Measurements from ENCODE around the gene FGFR3.

Gene FGFR3

DNA sequence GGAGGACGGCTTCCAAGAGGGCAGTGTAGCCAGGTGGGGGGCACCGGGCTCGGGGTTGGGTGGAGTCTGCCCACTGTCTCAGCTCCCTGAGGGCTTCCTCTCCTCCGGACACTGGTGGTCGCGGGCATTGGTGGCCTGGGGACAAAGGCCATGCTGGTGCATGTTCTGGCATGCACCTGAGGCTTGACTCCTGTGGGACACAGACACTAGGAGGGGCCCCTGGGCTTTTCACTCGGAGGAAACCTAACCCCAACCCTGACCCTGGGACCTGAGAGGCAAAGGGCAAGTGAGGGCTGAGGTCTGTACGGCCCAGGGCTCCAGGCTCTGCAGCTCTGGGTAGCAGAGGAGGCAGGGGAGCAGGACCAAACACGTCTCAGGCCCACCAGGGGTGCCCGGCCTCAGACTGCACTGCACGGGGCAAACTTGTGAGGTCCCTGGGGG lies 22.3 kb upstream of the FGFR3 start:
- Histone ChIP-seq H4K20me1 (ENCODE audit: insufficient read depth) (no peaks in the 10 kb centered on the region), H3K36me3 (ENCODE audit: insufficient read depth) (no peaks in the 10 kb centered on the region), H3K27me3 (ENCODE audit: insufficient read depth, low read depth) (no peaks in the 10 kb centered on the region), H3K4me1 (ENCODE audit: low read depth, poor library complexity, severe bottlenecking) (peaks cover 4% of the 10 kb centered on the region), H3K4me3 (IDR thresholded peaks at IDR 0.05; ENCODE audit: insufficient read depth, low read depth, low read length) (no peak overlapping the region), H2AFZ (ENCODE audit: low read depth) (no peak overlapping the region), H3K27ac (no peak overlapping the region), H3K79me2 (ENCODE audit: insufficient read depth, low read depth) (no peaks in the 10 kb centered on the region), H3K9ac (no peak overlapping the region), H3K4me2 (no peak overlapping the region)
- TF ChIP-seq, protein P1, sequence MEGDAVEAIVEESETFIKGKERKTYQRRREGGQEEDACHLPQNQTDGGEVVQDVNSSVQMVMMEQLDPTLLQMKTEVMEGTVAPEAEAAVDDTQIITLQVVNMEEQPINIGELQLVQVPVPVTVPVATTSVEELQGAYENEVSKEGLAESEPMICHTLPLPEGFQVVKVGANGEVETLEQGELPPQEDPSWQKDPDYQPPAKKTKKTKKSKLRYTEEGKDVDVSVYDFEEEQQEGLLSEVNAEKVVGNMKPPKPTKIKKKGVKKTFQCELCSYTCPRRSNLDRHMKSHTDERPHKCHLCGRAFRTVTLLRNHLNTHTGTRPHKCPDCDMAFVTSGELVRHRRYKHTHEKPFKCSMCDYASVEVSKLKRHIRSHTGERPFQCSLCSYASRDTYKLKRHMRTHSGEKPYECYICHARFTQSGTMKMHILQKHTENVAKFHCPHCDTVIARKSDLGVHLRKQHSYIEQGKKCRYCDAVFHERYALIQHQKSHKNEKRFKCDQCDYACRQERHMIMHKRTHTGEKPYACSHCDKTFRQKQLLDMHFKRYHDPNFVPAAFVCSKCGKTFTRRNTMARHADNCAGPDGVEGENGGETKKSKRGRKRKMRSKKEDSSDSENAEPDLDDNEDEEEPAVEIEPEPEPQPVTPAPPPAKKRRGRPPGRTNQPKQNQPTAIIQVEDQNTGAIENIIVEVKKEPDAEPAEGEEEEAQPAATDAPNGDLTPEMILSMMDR (conservative IDR thresholded peaks at IDR 0.05; ENCODE audit: low read depth, low read length) = no peak

GRCh38 chr4:1771555-1772305 lies 21.4 kb upstream of the FGFR3 start:
- Histone ChIP-seq H3K9ac (no peak overlapping the region), H3K27me3 (ENCODE audit: insufficient read depth, low read depth) (no peaks in the 10 kb centered on the region), H3K27ac (no peak overlapping the region), H2AFZ (ENCODE audit: low read depth) (no peak overlapping the region), H3K4me1 (ENCODE audit: low read depth, poor library complexity, severe bottlenecking) (peaks cover 4% of the 10 kb centered on the region), H3K36me3 (ENCODE audit: insufficient read depth) (no peaks in the 10 kb centered on the region), H3K4me3 (IDR thresholded peaks at IDR 0.05; ENCODE audit: insufficient read depth, low read depth, low read length) (no peak overlapping the region), H3K4me2 (no peak overlapping the region), H3K79me2 (ENCODE audit: insufficient read depth, low read depth) (no peaks in the 10 kb centered on the region), H4K20me1 (ENCODE audit: insufficient read depth) (no peaks in the 10 kb centered on the region)
- TF ChIP-seq, protein P1 (conservative IDR thresholded peaks at IDR 0.05; ENCODE audit: low read depth, low read length) = no peak

GRCh38 chr4:1772853-1773538 lies 20.1 kb upstream of the FGFR3 start:
- H3K4me1 ChIP-seq (ENCODE audit: low read depth, poor library complexity, severe bottlenecking) = peaks cover 4% of the 10 kb centered on the region
- H2AFZ ChIP-seq (ENCODE audit: low read depth) = no peak overlapping the region
- TF ChIP-seq, protein P1 (conservative IDR thresholded peaks at IDR 0.05; ENCODE audit: low read depth, low read length) = no peak
- no peak overlapping the region for H3K27ac ChIP-seq
- no peak overlapping the region for H3K4me2 ChIP-seq
- no peaks in the 10 kb centered on the region for H3K36me3 ChIP-seq (ENCODE audit: insufficient read depth)
- H3K79me2 ChIP-seq (ENCODE audit: insufficient read depth, low read depth) = no peaks in the 10 kb centered on the region
- H4K20me1 ChIP-seq (ENCODE audit: insufficient read depth) = no peaks in the 10 kb centered on the region
- H3K27me3 ChIP-seq (ENCODE audit: insufficient read depth, low read depth) = no peaks in the 10 kb centered on the region
- no peak overlapping the region for H3K9ac ChIP-seq
- no peak overlapping the region for H3K4me3 ChIP-seq (IDR thresholded peaks at IDR 0.05; ENCODE audit: insufficient read depth, low read depth, low read length)

DNA sequence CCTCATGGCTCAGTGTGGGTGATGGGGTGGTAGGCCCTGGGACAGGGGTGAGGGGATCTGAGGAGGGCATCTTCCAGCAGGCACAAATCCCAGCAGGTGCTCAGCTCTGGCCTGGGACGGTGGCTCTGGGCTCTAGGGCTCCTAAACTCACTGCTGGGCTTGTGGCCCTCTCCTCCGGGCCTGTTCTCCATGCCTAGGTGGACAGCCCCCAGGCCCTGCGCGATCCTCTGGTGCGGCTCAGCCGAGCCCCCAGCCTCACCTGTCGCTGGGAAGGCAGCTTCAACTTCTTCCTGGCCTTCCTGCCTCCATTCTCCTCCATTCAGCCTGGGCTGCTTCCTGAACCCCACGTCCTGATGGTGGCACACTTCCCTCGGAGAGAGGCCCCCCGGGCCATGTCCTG lies 19.3 kb upstream of the FGFR3 start:
- no peak overlapping the region for H3K4me3 ChIP-seq (IDR thresholded peaks at IDR 0.05; ENCODE audit: insufficient read depth, low read depth, low read length)
- no peaks in the 10 kb centered on the region for H3K36me3 ChIP-seq (ENCODE audit: insufficient read depth)
- H2AFZ ChIP-seq (ENCODE audit: low read depth) = no peak overlapping the region
- H4K20me1 ChIP-seq (ENCODE audit: insufficient read depth) = no peaks in the 10 kb centered on the region
- no peak overlapping the region for H3K27ac ChIP-seq
- H3K4me2 ChIP-seq = no peak overlapping the region
- H3K9ac ChIP-seq = no peak overlapping the region
- TF ChIP-seq, protein P1 (conservative IDR thresholded peaks at IDR 0.05; ENCODE audit: low read depth, low read length) = no peak
- no peaks in the 10 kb centered on the region for H3K27me3 ChIP-seq (ENCODE audit: insufficient read depth, low read depth)
- no peaks in the 10 kb centered on the region for H3K79me2 ChIP-seq (ENCODE audit: insufficient read depth, low read depth)
- peaks cover 4% of the 10 kb centered on the region for H3K4me1 ChIP-seq (ENCODE audit: low read depth, poor library complexity, severe bottlenecking)
